Ovary (tissue), 9 donors: ENCODE data around the gene SLC50A1. TPM values are rescaled to one million over a fixed set of nuclear protein-coding genes. Genes with fewer than 3 reads are reported as not detected.

ENCODE experiments used
- DNase-seq, 5 donors: peaks; one replicate each; pipeline ENCODE4 v3.0.0-alpha.2; 2019 to 2020
- H3K27ac ChIP-seq, 2 donors: fragments of 200-600 bp; one replicate each; pipeline versions ENCODE4 v1.5.1 to v1.8.0; 2019 to 2022
- H3K27me3 ChIP-seq: fragments of 200-600 bp; one replicate; pipeline ENCODE4 v1.8.0; 2022
- H3K36me3 ChIP-seq: fragments of 200-600 bp; sonication (generic); one replicate; pipeline ENCODE4 v1.5.1; 2019
- H3K4me1 ChIP-seq: one replicate; pipeline ENCODE4 v1.8.1; 2013; ENCODE audit warnings: mild to moderate bottlenecking, moderate library complexity; ENCODE audit not compliant: insufficient read depth
- H3K4me3 ChIP-seq: fragments of 200-600 bp; sonication (generic); one replicate; pipeline ENCODE4 v1.5.1; 2017
- H3K9me3 ChIP-seq, 2 donors: fragments of 200-600 bp in 1 of 2; sonication (generic) in 1 of 2; one replicate each; pipeline versions ENCODE4 v1.5.1 to v1.8.1; 2013 to 2019; ENCODE audit warnings: mild to moderate bottlenecking in 1 of 2, moderate library complexity in 1 of 2
- EP300 ChIP-seq: sonication (generic); formaldehyde crosslinking; IDR thresholded peaks from one replicate; pipeline ENCODE4 v1.6.1; 2017; ENCODE audit warnings: antibody characterized with exemption
- POLR2A ChIP-seq: fragments of 450-650 bp; IDR thresholded peaks from one replicate; pipeline ENCODE4 v1.6.1; 2017; ENCODE audit warnings: antibody characterized with exemption, mild to moderate bottlenecking, moderate library complexity
- WGBS, 3 donors: extraction: QIAGEN DNeasy Blood & Tissue Kit in 1 of 3; methylation state at CpG; one replicate each; pipeline versions ENCODE4 v1.1.5 to v1.1.7; 2013 to 2017; 5-methylcytosine and 5-hydroxymethylcytosine counted together
- intact Hi-C, 4 donors: fragments of 100-400 bp; cut with DNase I; formaldehyde crosslinking; loops; one replicate each; pipeline versions ENCODE4 v1.11.0 to v1.15.1; 2022 to 2023
- polyA plus RNA-seq, 2 donors: library from polyadenylated mRNA; stranded (reverse); fragments of 200-250 nt in 1 of 2; fragments of 350-450 nt in 1 of 2; fragmentation: Illumina TruSeq in 1 of 2; extraction: RNeasy Lipid Tissue Mini Kit (QIAGEN cat#74804) in 1 of 2; gene quantifications; one replicate each; pipeline ENCODE4 v1.2.3, GENCODE V29; 2013 to 2014
- total RNA-seq, 7 donors: library from RNA; depleted of rRNA in 2 of 7; stranded (reverse); fragments of >200 nt in 2 of 7; fragmentation: NEBNext Ultra II Directional in 3 of 7; extraction: Animal tissue kit (Norgen Biotek cat#: 25700) in 3 of 7; gene quantifications; one replicate each; pipeline versions ENCODE4 v1.1.0 to v1.2.4, GENCODE V29; 2016 to 2023
- TF ChIP-seq, protein P1 (sequence below), 3 donors: fragments of 450-650 bp in 2 of 3; fragments of 200-600 bp in 1 of 3; IDR thresholded peaks; one replicate each; pipeline versions ENCODE4 v1.5.1 to v1.8.0; 2016 to 2022; ENCODE audit warnings: antibody characterized with exemption in 3 of 3, mild to moderate bottlenecking in 1 of 3
- donor health status: DM: no; HTN: no; CAD: no; lungs with moderate emphysema.
- donor health status: DM: no; HTN: no; CAD: no.
- donor health status: Bipolar disorder and iron deficiency.
- donor health status: DM: yes; HTN: yes; CAD: no.
- donor health status: DM: no; HTN: no; CAD: no.
- donor health status: DM: yes; HTN: yes; CAD: no.

The SLC50A1 gene
- total and polyA plus RNA-seq, 9 donors = 10.8 to 50.2 (median 19.7) TPM

DNA sequence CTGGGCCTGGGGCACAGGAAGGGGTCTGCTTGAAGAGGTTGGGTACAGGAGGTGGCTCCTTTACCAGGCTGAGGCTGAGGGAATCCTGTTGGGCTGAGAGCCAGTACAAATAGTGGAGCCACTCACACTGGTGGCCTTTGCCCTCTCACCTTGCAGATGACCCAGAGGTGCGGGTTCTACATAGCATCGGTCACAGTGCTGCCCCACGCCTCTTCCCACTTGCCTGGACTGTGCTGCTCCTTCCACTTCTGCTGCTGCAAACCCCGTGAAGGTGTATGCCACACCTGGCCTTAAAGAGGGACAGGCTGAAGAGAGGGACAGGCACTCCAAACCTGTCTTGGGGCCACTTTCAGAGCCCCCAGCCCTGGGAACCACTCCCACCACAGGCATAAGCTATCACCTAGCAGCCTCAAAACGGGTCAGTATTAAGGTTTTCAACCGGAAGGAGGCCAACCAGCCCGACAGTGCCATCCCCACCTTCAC is 1.8 kb upstream of the SLC50A1 start:
- TF ChIP-seq POLR2A (no peak), EP300 (no peak)
- TF ChIP-seq, protein P1, sequence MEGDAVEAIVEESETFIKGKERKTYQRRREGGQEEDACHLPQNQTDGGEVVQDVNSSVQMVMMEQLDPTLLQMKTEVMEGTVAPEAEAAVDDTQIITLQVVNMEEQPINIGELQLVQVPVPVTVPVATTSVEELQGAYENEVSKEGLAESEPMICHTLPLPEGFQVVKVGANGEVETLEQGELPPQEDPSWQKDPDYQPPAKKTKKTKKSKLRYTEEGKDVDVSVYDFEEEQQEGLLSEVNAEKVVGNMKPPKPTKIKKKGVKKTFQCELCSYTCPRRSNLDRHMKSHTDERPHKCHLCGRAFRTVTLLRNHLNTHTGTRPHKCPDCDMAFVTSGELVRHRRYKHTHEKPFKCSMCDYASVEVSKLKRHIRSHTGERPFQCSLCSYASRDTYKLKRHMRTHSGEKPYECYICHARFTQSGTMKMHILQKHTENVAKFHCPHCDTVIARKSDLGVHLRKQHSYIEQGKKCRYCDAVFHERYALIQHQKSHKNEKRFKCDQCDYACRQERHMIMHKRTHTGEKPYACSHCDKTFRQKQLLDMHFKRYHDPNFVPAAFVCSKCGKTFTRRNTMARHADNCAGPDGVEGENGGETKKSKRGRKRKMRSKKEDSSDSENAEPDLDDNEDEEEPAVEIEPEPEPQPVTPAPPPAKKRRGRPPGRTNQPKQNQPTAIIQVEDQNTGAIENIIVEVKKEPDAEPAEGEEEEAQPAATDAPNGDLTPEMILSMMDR (IDR thresholded peaks at IDR 0.05) = no peak
- Histone ChIP-seq H3K36me3 (no peaks in the 10 kb centered on the region), H3K27ac (peak overlapping the region in 1 of 2 donors; percentile 87), H3K4me1 (peaks cover under 1% of the 10 kb centered on the region), H3K27me3 (no peaks in the 10 kb centered on the region), H3K9me3 (no peaks in the 10 kb centered on the region), H3K4me3 (no peak overlapping the region)
- no peak for DNase-seq
- intact Hi-C loops = no loop called here
- WGBS, 3 donors = 80 to 92% (median 82%) methylated on average over 7 of the region's 7 CpGs

DNA sequence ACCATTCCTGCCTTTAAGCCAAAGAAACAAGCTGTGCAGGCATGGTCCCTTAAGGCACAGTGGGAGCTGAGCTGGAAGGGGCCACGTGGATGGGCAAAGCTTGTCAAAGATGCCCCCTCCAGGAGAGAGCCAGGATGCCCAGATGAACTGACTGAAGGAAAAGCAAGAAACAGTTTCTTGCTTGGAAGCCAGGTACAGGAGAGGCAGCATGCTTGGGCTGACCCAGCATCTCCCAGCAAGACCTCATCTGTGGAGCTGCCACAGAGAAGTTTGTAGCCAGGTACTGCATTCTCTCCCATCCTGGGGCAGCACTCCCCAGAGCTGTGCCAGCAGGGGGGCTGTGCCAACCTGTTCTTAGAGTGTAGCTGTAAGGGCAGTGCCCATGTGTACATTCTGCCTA is 1.3 kb upstream of the SLC50A1 start:
- TF ChIP-seq, protein P1 (IDR thresholded peaks at IDR 0.05) = no peak
- TF ChIP-seq EP300 (no peak), POLR2A (no peak)
- WGBS, 3 donors = 45 to 53% (median 45%) methylated on average over 1 of the region's 1 CpG
- Histone ChIP-seq H3K27ac (peak overlapping the region; percentile 87 to 99), H3K4me1 (peaks cover 4% of the 10 kb centered on the region), H3K36me3 (no peaks in the 10 kb centered on the region), H3K9me3 (no peaks in the 10 kb centered on the region), H3K27me3 (no peaks in the 10 kb centered on the region), H3K4me3 (no peak overlapping the region)
- intact Hi-C loops = no loop called here
- DNase-seq = peak in 3 of 5 donors; percentile 38 to 48 (median 47)

DNA sequence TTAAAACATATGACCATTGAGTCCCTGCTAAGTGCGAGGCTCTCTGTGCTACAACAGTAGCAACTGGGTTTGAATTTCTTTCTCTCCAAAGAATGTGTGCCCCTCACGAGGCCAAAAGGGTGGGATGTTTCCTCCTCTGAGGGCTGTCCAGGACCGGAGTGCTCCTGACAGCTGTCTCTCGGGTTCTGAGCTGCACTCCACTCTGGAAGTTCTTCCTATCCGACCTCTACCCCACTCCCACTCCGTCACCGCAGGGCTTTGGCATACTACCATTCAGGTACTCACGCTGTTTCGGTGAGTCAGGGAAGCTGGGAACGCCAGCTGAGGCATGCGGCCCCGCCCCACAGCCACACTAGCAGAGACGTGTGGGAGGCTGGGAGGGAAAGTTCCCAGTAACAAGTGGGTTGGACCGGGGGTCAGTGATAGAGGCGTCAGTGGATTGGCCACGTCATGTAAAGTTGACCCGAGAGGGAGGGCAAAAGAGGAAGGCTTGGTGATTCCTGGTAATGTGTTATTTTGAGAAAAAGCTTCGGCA is 705 bp upstream of the SLC50A1 start:
- Histone ChIP-seq H3K4me3 (peak overlapping the region; percentile 72), H3K27ac (peak overlapping the region; percentile 87 to 99), H3K9me3 (no peaks in the 10 kb centered on the region), H3K36me3 (no peaks in the 10 kb centered on the region), H3K4me1 (peaks cover 4% of the 10 kb centered on the region), H3K27me3 (no peaks in the 10 kb centered on the region)
- intact Hi-C loops = loop anchor here in 1 of 4 donors (5.0 kb wide), 1 partner anchor 37 kb away; the partner anchor contains the start of genes KRTCAP2 and TRIM46
- DNase-seq = peak; percentile 87 to 95 (median 91)
- TF ChIP-seq, protein P1 (IDR thresholded peaks at IDR 0.05) = no peak
- TF ChIP-seq POLR2A (peak; percentile 8), EP300 (peak; percentile 86)
- WGBS, 3 donors = 0 to 2% (median 1%) methylated on average over 18 of the region's 18 CpGs

DNA sequence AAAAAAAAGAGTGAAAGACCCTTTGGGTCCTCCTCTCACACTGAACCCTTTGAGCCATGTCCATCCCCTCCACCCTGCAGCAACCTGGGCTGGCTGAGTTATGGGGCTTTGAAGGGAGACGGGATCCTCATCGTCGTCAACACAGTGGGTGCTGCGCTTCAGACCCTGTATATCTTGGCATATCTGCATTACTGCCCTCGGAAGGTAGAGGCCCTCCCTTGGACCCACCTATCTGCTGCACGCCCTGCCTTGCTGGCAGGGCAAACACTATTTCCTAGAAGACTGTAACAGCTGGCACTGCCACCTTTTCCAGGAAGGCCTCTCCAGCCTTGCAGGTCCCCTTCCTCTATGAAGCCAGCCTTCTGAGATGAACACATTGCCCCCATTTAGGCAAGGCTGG is 1.1 kb downstream of the SLC50A1 start:
- H3K9me3 ChIP-seq = no peaks in the 10 kb centered on the region
- WGBS, 3 donors = 31 to 35% (median 33%) methylated on average over 6 of the region's 6 CpGs
- H3K36me3 ChIP-seq = no peaks in the 10 kb centered on the region
- no peak overlapping the region for H3K27ac ChIP-seq
- H3K4me1 ChIP-seq = peaks cover 6% of the 10 kb centered on the region
- TF ChIP-seq POLR2A (no peak), EP300 (no peak)
- TF ChIP-seq, protein P1 (IDR thresholded peaks at IDR 0.05) = no peak
- DNase-seq = no peak
- peak overlapping the region; percentile 72 for H3K4me3 ChIP-seq
- H3K27me3 ChIP-seq = no peaks in the 10 kb centered on the region
- intact Hi-C loops = loop anchor here in 1 of 4 donors (5.0 kb wide), 1 partner anchor 36 kb away; the partner anchor contains the start of genes KRTCAP2 and TRIM46
